Measurements from ENCODE around the gene MAP3K5.
A peak's percentile ranks its signal among the peaks of the same experiment; 100 is the strongest.

Gene MAP3K5

DNA sequence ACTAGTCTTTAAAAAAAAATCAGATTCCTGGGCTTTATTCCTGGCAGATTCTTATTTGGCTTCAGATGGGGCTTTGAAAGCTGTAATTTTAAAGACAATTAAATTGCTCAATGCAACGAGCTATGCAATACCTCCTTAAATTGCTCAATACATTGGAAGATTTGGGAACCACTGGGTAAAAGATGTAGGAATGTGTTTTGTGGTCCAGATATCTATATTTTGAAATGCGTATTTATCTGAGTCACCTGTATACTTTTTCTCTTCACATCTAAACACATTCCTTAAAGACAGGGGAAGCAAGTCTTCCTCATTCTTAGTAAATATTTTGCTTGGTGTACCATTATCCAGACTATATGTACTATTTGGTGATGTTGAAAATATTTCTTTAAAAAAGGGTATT is 212.5 kb downstream of the MAP3K5 start:
- DNase-seq (ENCODE audit: low read depth): peak; percentile 3

GRCh38 chr6:136576821-136577220 is 215.5 kb downstream of the MAP3K5 start:
- peak; percentile 24 for DNase-seq (ENCODE audit: low read depth)

DNA sequence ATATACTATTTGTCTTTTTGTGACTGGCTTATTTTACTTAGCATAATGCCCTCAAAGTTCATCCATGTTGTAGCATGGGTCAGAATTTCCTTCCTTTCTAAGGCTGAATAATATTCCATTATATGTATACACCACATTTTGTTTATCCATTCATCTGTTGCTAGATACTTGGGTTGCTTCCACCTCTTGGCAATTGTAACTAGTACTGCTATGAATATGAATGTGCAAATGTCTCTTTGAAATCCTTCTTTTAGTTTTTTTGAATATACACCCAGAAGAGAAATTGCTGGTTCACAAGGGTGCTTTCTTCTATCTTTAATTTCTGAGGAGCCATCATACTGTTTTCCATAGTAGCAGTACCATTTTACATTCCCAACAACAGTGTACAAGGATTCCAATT is 220.8 kb downstream of the MAP3K5 start:
- no peak for DNase-seq (ENCODE audit: low read depth)

- DNase-seq (ENCODE audit: low read depth): no peak
These were observed 221.2 kb downstream of the MAP3K5 start for GRCh38 chr6:136571065-136571464.

DNA sequence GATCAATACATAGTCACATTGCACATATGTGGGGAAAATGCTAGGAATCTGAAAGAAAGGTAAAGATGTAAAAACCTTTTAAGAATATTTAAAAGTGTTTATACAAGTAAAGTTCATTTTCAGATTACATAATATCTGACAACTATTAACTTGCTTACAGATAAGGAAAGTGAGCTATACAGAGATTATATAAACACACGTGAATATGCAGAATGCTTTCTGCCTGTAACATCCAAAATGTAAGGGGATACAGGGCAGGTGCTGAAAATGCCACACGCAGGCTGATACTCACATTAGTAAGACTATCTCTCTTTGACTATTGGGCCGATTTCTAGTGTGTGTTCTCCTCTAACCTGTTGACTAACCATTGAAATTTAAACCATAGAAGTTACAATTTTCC is 224.1 kb downstream of the MAP3K5 start:
- no peak for DNase-seq (ENCODE audit: low read depth)

DNA sequence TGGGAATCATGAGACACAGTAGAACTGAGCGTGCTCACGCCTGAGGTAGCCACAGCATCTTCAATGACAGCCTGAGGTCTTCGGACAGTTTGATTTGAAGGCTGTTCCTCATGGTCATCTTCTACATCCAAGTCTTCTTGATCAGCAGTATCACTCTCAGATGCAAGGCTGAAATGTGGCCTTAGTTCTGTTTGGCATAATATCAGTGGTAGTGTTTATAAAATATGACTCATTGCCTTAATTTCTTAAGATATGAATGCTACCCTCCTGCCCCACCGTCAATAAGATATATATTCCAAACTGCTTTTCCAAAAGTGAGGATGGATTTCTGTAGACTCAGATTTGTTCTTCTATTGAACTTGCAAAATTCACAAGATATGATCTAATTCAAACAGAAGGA is 224.6 kb downstream of the MAP3K5 start:
- no peak for DNase-seq (ENCODE audit: low read depth)

GRCh38 chr6:136566851-136567250 is 225.4 kb downstream of the MAP3K5 start:
- DNase-seq (ENCODE audit: low read depth): no peak

GRCh38 chr6:136566007-136566487 is 226.2 kb downstream of the MAP3K5 start:
- no peak for DNase-seq (ENCODE audit: low read depth)

DNA sequence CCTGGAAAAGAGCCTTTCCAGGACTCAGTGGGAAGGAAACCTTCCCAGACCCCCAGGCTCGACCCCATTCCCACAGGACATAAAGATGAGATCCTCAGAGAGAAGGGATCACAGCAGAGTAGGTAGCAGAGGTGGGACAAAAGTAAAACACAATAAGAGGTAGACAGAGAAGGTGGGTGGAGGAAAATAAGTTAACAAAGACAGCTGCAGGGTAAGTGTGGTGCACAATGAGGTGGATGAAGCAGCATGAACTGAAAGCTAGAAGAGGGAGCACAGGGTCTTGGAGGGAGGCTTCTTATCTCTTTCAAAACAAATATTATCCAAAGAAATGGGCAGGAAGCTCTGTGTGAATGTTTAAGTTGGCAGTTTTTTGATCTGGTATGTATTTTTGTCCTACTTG is 228.1 kb downstream of the MAP3K5 start:
- no peak for DNase-seq (ENCODE audit: low read depth)

GRCh38 chr6:136563386-136564152 is 228.7 kb downstream of the MAP3K5 start:
- no peak for DNase-seq (ENCODE audit: low read depth)

DNA sequence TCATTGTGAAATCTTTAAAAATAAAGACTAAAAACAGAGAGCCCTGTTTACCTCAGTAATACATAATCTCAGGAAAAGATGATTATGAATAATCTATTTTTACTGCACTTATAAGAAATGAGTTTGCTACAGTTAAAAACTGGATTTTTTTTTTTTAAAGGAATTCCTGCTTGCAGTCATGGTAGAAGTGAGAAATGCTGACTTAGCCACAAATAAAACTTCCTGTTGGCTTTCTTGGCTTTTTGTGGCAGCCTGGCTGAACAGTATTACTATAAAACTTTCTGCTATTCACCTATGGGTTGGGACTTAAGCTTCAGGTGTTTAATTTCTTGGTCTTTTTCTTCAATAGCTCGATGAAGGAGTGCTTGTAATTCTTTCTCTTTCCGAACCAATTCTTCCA is 230.1 kb downstream of the MAP3K5 start:
- DNase-seq (ENCODE audit: low read depth): no peak

DNA sequence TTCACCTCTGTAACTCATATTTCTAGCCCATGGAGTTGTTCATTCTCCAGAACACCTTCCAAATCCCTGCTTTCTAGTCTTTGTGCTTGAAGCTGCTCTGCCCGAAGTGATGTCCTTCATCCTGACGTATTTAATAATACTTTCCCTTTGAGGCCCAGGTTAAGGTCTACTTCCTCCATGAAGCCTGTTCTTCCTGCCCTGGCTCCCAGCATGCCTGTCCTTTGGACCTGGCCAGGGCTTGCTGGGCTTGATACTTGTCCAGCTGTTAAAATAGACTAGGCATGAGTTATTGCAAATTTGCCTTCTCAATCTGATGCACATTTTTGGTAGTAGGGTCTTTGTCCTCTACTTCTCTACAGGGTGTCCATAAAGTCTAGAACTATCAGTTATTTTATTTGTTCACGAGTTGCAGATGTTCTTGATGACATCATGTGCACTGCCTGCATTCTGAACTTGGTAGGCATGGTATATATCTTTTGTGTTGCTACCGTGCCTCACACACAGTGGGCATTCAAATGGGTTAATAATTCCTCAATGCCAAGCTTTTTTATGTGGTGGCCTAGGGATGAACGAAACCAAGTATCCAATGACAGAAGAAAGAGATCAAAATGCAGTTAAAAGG is 239.0 kb downstream of the MAP3K5 start:
- DNase-seq (ENCODE audit: low read depth): no peak

DNA sequence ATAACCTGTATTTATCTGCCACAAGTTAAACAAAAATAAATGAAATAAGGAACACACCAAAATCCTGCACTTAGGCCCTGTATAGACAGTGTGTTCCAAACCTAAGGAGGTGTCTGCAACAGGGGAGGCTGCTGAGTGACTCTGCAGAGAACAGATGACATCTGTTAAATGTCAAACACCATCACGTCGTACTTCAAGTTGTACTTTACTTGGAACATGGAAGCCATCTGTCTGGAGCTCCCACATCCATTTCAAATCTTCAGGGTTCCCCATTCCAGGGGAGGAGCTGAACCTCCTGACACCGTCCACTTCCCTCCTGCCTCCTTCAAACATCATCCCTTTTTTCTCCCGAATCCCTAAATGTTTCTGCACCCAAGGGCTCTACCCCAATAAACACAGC is 240.2 kb downstream of the MAP3K5 start:
- DNase-seq (ENCODE audit: low read depth): no peak

DNA sequence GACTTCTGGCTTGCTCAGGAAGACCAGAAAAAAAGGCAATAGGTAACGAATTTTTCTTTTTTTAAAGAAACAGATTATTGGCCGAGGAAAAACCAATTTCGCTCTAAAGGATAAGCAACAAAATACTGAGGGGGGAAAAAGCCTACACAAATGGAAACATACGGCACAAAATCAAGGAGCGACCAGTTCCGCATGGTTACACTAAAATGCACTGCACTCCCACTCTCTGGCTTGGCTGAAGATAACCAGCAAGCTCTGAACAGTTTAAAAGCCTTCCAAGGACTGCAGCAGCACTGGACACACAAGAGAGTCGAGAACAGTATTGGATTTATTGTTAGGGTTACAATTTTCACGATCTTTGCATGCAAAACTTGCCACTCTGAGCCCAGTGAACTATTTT is 241.2 kb downstream of the MAP3K5 start:
- DNase-seq (ENCODE audit: low read depth): no peak

- DNase-seq (ENCODE audit: low read depth): peak; percentile 55
These were observed 241.8 kb downstream of the MAP3K5 start, which contains the start of gene MAP7 for GRCh38 chr6:136550330-136551071. Gene MAP7 (minus strand): TSS chr6:136550422. CDS start chr6:136550408, 14 bp downstream.

DNA sequence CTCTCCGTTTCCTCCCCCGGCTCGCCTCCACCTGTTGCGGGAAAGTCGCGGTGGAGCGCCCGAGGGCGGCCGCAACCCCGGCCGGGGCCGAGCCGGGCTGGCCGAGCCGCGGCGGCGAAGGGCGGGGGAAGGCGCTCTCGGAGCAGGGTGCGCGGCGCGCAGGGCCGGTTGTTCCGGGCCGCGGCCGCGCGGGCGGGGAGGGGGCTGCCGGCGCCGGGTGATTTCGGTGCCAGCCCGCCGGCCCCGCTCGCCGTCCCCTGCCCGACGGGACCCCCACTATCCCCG is 242.3 kb downstream of the MAP3K5 start:
- DNase-seq (ENCODE audit: low read depth): no peak

DNA sequence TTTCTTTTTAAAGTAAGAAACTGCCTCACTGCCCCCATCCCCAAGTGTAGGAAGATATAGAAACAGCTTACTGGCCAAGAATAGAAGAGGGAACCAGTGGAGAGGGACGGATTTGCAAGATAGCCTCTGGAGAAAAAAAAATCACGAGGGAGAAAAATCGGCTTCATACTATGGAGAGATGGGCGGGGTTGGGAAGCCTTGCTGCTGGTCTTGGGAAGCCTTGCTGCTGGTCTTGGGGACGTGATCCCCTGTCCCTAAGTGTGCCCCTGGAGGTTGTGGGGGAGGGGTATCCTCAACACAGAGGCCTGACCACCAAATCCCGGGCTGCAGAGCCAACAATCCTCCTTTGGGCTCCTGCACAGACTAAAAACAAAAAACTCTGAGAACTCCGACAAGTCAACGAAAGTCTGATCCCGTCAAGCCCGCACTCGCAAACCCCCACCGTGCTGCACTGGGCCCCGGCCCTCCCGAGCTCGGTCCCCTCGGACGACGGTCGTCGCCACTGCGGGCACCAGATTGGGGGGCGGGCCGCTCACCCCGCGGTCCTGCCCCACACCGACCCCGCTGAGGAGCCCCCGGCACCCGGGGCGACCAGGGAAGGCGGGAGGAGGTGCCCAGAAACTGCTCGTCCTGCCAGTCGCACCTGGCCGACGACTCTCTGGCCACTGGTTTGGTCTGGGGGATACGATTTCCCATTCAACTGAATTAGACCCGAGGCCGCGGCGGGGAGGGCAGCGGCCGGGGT is 242.8 kb downstream of the MAP3K5 start:
- no peak for DNase-seq (ENCODE audit: low read depth)

DNA sequence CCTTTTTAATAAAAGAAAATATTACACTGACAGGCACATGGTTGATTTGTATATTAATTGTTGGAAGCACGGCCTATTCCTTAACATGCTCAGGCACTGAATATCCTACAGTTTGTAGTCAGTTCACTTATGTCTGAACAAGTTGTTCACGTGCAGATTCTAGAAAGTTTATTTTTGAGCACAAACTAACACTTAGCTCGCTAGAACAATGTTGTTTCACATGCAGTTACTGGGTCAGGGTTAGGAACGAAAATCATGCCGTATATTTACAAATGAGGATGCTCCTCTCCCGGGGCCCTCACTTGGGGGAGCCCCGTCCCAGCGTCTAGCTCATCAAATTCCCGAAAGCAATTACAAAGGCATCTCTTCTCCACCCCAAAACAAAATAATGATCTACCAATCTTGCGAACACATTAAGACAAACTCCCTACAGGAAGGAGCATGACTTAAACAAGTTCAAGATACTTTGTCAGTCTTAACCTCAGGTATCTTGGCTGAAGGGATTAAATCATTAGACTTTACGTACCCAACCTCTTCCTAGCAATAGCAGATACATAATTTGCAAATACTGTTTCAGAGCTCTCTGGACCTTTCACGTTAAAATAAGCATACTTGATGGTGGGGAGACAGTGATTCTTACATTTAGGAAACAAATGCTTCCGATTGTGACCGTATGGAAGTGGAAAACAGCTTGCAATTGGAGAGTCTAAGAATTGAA is 243.5 kb downstream of the MAP3K5 start:
- no peak for DNase-seq (ENCODE audit: low read depth)

GRCh38 chr6:136547871-136548270 is 244.4 kb downstream of the MAP3K5 start:
- no peak for DNase-seq (ENCODE audit: low read depth)

DNA sequence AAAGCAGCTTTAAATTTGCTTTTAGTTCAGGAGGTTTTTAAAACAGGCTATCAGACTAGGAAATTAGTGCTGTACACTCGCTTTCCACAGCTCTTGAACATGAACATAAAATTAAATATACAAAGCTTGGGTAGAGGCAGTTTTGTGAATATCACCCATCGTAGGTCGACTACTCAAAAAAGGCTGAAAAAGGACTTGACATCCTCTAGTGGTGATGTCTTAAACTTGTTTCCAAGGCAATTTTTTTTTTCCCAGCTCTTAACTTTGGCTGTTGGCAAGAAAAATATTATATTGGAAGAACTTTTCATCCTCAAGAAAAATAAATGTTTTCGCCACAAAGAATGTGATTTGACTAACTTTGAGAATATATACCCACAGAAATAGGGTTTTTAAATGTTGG is 244.9 kb downstream of the MAP3K5 start:
- DNase-seq (ENCODE audit: low read depth): peak; percentile 66

- no peak for DNase-seq (ENCODE audit: low read depth)
These were observed 245.9 kb downstream of the MAP3K5 start for GRCh38 chr6:136546331-136546730.

- DNase-seq (ENCODE audit: low read depth): no peak
These were observed 248.0 kb downstream of the MAP3K5 start for GRCh38 chr6:136544326-136544725.
